ENCODE data around the gene SLC27A4.

Gene SLC27A4

GRCh38 chr9:128391956-128392301, 51.6 kb downstream of the SLC27A4 start:
- DNase-seq (ENCODE audit: low spot score) = no peak

- no peak for DNase-seq (ENCODE audit: low spot score)
Observed at GRCh38 chr9:128392302-128393144, 52.2 kb downstream of the SLC27A4 start.

GRCh38 chr9:128393145-128393775, 52.9 kb downstream of the SLC27A4 start:
- DNase-seq (ENCODE audit: low spot score) = peak; percentile 93

GRCh38 chr9:128393970-128394369, 53.6 kb downstream of the SLC27A4 start:
- peak; percentile 25 for DNase-seq (ENCODE audit: low spot score)

- DNase-seq (ENCODE audit: low spot score) = peak; percentile 74
Observed at GRCh38 chr9:128394379-128395168, 54.2 kb downstream of the SLC27A4 start.

- DNase-seq (ENCODE audit: low spot score) = peak; percentile 56
Observed at GRCh38 chr9:128396970-128397613, 56.8 kb downstream of the SLC27A4 start.

GRCh38 chr9:128397831-128398230, 57.5 kb downstream of the SLC27A4 start:
- no peak for DNase-seq (ENCODE audit: low spot score)

- DNase-seq (ENCODE audit: low spot score) = no peak
Observed at GRCh38 chr9:128399861-128400260, 59.5 kb downstream of the SLC27A4 start.

GRCh38 chr9:128404560-128404959, 64.2 kb downstream of the SLC27A4 start:
- DNase-seq (ENCODE audit: low spot score) = no peak

- DNase-seq (ENCODE audit: low spot score) = peak; percentile 64
Observed at GRCh38 chr9:128405077-128405779, 64.9 kb downstream of the SLC27A4 start.

GRCh38 chr9:128405780-128406171, 65.4 kb downstream of the SLC27A4 start:
- no peak for DNase-seq (ENCODE audit: low spot score)

GRCh38 chr9:128406848-128407391, 66.6 kb downstream of the SLC27A4 start:
- DNase-seq (ENCODE audit: low spot score) = no peak

- peak; percentile 92 for DNase-seq (ENCODE audit: low spot score)
Observed at GRCh38 chr9:128408963-128409431, 68.7 kb downstream of the SLC27A4 start.

GRCh38 chr9:128409450-128409849, 69.1 kb downstream of the SLC27A4 start:
- DNase-seq (ENCODE audit: low spot score) = no peak

- DNase-seq (ENCODE audit: low spot score) = peak; percentile 73
Observed at GRCh38 chr9:128409978-128410377, 69.7 kb downstream of the SLC27A4 start.

All from Ammon's horn (tissue), 1 donor.